ENCODE measurements around the gene RNF130. TPM values are rescaled to one million over a fixed set of nuclear protein-coding genes. Genes with fewer than 3 reads are reported as not detected.

Gene RNF130
- polyA plus RNA-seq, 1 donor: 41.8 TPM

DNA sequence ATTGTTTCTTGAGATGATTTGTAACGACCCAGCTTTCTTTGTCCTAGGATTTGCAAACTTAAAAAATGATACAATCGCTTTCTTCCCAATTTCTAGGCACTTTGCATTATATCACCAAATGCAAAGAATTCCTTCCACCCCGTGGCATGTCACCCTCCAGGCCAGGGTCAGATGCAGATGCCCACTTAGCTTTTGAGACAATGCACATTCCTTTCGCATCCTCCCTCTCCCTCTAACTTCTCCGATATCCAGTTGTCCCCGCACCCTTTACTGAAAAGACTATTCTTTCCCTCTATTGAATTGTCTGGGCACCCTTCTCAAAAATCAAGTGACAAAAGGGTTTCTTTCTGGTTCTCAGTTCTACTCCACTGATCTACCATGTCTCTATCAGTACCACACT lies 17.3 kb downstream of the RNF130 start:
- DNase-seq: no peak

DNA sequence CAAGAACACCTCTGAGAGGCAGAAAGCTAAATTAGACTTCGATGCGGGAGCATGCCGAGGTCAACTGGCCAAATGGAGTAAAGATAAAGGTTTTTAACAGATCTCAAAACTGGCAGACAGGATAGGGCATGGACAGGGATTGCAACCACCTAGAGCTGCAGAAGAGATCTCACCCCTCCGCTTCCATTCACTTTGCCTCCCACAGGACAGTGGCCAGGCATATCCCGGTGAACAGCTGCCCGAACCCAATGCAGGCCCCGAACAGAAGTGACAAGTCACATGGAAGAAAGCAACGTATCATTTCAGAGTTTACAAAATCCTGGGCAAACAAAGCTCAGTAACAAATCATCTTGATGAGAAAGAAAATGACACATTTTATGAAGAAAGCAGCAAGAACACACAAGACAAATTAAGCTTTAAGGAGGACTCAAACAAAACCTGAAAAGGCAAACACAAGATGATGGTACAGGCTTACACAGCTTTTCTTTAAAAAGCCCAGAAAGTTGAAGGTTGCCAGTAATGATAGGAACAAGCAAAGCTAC lies 18.4 kb downstream of the RNF130 start:
- DNase-seq: no peak

DNA sequence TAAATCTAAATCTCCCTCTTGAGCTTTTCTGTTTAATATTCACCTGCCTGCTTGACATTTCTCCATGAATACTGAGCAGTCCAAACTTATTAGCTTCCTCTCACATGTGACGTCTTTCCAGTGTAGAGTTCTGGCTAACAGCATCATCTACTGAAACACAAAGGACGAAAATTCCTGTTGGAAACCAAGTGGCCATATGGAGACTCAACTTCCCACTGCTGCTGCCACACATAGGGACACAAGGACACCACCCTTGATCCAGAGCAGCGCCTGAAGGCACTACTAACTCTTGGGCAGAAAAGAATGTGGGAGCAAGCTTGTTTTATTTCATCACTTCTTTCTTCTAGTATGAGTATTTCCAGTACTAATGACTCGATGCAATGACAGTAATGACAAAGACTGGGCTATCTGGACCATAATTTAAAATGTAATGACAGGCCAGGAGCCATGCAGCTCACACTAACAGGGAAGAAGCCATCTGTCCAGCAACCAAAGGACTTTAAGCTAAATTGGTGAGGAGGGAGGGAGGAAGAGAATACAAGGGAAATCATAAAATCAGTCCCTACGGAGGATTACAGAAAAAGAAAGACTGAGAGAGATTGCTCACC lies 19.2 kb downstream of the RNF130 start:
- no peak for DNase-seq

DNA sequence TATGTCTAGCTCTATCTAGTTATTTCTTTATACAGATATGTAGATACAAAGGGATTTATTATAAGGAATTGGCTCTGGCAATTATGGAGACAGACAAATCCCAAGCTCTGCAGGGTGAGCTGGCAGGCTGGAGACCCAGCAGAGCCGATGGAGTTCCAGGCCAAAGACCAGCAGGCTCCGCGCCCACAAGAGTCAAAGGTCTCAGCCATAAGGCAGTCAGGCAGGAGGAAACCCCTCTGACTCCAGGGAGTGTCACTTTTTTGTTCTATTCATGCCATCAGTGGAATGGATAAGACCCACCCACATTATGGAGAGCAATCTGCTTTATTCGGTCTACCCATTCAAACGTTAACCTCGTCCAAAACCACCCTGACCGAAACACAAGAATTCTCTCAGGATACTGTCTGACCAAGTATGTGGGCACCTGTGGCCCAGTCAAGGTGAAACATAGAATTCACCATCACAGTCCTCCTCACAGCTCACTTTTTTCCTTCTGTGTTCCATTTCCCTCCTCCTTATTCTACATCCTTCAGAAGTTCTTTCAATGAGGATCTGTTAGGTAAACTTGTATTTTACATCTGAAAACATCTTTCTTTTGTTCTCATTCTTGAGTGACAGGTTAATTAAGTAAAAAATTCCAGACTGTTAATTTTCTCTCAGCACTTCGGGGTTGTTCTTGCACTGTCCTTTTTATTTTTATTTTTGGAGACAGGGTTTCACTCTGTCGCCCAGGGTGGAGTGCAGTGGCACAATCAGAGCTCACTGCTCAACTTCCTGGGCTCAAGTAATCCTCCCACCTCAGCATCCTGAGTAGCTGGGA lies 21.2 kb downstream of the RNF130 start:
- DNase-seq: no peak

DNA sequence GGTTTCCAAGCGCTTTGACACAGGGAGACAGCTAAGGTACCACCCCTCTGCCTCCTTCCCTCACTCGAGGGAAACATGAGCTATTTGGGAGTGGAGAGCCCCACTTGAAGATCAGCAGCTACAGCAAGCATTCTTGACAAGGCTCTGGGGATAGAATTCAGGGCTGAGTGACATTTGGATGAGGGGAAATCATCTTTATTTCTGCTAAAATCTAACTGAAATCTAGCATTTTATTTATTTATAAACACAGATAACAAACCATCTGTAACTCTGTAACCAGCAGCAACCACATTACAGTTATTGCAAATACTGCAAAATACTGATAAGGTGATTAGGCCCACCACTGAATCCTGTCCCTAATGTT lies 22.4 kb downstream of the RNF130 start:
- no peak for DNase-seq

DNA sequence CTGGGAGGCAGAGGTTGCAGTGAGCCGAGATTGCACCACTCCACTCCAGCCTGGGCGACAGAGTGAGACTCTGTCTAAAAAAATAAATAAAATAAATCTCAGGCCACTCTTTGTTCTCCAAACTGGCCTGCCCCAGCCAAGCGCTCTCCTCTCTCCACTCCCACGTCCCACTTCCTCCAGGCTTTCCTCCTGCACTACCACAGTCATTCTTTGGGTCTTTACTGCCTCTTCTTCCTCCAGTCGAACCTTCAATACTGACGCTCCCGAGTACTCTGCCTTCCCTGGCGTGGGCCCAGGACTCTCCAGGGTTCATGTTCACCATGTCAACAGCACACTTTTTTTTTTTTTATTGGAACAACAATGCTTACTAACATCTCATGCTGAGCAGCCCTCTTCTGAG lies 23.9 kb downstream of the RNF130 start:
- no peak for DNase-seq

DNA sequence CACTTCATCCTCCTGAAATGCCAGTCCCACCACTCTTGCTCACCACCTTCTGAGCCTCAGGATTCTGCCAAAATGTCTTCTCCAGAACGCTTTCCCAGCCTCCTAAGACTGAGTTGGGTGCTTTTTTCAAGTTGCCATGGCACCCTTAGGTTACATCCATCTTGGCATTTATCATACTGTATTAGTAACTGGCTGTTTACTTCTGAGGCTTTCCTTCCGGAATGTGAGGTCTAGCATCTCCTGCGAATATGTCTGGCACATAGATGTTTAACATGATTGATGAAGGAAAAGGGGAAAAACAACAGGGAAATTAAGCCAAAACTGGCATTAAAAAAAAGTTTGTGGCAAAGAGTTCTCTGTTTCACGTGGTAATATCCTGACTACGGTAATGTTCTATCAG lies 24.9 kb downstream of the RNF130 start:
- DNase-seq: no peak

DNA sequence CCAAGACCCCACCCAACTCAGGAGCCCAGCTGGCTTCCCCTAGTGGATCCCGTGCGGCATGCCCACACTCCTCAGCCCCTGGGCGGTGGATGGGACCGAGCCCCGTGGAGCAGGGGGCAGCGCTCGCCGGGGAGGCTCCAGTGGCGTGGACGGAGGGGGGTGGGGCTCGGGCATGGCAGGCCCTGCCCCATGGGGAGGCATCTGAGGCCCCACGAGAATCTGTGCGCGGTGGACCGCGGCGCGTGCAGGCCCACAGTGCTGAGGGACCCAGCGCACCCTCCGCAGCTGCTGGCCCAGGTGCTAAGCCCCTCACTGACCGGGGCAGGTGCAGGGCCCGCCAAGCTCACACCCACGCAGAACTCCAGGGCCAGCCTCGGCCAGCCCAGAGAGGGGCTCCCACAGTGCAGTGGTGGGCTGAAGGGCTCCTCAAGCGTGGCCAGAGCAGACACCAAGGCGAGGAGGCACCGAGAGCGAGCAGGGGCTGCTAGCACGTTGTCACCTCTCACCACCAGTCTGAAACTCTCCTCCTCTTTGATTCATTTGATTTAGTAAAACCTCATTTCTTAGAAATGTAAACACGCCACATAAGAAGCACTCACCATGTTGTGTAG lies 25.6 kb downstream of the RNF130 start:
- DNase-seq: no peak

DNA sequence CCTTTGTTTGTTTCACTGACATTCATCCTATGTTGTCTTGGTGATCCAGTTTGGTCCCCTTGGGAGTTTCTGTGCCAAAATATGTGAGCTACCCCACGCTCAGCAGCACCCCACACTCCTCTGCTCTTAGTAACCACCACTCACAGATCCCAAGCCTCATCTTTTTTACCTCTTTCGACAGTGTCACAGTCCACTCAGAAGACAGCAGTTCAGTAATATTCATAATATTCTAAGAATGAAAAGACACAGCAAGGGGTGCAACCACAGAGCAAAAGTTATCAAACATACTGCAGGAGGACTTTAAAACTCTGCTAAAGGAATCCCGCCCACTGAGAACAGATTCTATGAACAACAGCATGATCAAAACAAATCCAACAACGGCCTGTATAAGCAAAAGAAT lies 28.2 kb downstream of the RNF130 start:
- DNase-seq: no peak

DNA sequence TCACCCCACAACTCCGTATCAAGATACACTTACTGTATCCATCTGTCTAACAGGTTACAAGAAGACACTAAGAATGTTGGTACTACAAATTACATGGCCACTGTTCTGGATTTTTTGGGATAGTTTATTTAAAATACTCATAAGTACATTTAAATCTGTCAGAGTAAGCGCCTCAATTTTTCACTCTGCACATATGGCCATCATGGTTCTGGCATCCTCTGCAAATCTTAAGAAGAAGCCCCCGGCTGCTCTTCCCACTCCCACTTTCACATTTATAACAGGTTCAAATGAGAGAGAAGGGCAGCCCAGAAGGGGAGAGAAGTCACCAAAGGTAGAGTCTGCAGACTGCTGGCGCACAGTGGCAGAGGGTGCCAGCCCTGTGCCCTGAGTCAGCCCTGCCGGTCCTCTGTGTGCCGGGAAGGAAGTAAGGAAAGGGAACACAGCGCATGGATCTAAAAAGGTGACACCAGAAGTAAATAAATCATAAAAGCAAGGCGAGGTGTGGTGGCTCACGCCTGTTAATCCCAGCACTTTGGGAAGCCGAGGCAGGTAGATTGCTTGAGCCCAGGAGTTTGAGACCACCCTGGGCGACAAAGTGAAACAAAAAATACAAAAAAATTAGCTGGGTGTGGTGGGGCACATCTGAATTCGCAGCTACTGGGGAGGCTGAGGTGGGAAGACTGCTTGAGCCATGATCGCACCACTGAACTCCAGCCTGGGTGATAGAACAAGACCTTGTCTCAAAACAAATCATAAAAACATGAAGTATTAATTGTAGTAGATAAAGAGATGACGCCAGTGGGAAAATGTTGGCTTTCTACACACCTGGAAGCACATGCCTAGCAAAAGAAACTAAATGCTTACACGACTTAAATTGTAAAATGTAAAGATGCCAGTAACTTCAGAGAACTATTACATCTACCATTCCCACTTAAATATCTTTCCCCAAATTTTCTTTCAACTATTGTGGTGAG lies 30.0 kb downstream of the RNF130 start:
- no peak for DNase-seq

DNA sequence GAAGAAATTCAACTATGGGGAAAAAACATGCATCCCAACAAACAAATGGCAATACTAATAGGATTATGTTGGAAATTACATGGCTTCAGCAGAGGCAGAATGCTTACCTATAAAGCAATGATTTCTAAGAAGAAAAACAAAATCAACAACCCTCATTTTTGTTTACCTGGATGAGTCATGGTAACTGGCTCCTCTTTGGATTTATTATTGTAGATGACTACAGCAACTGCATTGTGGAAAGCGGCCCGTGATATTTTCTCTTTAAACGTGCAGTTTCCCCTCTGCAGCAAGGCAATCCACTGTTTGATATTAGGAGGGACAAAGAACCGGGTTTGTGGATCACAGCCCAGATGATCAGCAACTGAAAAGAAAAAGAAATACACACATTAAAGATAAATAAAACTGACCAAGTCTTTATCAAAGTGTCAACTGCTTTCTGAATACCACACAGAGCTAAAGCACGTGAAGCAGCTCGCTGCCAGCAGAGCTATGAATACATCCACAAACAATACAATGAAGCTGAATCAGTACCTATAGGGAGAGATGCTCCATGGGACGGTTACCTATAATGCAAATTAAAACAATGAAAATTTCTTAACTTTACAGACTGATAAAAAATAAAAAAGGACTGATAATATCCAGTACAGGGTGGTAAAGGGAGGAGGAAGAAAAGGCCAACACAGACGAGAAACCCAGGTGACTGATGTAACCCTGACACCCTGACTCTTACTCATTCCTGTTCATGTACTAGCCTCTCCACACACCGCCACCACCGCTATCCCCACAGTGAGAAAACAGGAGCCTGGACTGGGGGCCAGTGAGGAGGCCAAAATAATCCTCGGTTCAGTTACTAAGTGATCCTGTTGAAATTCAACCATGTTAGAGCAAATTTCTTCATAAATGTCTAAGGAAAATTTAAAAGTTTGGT lies 31.0 kb downstream of the RNF130 start:
- DNase-seq: no peak

DNA sequence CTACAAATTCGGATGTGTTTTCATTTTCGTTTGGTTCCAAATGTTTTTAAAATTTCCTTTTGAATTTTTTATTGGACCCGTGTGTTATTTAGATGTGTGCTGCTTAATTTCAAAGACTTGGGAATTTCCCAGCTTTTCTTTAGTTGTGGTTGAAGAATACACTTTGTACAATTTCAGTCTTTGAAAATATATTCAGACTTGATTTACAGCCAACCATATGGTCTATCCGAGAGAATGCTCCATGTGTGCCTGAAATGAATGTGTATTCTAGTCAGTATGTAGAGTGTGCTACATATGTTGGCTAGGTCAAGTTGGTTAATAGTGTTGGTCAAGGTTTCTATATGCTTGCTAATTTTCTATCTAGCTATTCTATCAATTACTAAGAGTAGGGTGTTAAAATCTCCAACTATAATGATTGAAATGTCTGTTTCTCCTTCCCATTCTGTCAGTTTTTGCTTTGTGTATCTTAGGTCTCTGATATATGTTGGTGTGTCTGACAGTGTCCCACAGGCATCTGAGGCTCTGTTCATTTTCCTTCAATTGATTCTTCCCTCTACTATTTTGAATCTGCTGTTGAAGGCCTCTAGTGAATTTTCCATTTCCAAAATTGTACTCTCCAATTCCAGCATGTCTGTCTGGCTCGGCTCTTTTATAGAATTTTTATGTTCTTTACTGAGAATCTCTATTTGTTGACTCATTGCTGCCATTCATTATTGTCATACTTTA lies 36.2 kb downstream of the RNF130 start:
- DNase-seq: no peak

DNA sequence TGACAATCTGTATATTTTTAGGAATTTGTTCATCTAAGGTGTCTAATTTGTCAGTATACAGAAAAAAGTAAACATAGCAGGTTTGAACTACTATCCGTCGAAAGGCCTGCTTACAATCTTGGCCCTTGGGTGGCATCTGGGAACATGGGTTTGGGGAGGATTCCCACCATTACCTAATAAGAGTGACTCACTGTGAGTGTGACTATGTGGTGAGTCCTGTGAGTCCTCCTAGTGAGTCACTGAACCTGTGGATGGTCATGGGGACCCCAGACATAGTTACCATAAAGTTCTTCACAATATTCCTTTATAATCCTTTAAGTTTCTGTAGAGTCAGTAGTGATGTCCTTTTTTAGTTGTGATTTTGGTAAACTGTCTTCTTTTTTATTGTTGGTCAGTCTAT lies 37.0 kb downstream of the RNF130 start:
- no peak for DNase-seq

DNA sequence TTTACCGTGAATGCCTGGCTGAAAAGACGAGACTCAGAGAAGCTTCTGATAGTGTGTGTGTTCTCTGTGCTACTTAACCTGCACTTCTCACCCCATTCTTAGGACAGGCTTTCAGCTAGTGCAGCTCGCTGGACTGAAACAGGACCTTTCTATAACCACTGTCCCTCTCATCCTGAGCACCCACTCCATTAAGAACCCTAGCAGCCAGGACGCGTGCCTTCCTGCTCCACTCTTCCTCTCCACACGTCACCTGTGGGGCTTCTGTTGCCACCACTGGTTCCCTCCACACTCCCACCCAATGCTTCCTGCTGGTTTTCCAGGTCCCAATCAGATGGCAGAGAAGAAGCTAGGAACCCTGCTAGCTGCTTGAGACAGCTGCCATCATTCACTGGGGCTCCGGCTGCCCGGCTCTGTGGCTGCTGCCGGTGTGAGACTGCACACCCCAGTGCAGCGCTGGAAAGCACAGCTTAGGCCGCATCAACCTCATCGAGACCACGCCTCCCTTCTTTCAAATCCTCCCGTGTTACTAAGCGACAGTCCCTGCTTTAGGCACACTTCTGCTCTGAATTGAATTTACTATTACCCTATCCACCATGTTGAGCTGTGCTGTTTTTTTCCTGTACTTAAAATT lies 44.0 kb downstream of the RNF130 start:
- no peak for DNase-seq

DNA sequence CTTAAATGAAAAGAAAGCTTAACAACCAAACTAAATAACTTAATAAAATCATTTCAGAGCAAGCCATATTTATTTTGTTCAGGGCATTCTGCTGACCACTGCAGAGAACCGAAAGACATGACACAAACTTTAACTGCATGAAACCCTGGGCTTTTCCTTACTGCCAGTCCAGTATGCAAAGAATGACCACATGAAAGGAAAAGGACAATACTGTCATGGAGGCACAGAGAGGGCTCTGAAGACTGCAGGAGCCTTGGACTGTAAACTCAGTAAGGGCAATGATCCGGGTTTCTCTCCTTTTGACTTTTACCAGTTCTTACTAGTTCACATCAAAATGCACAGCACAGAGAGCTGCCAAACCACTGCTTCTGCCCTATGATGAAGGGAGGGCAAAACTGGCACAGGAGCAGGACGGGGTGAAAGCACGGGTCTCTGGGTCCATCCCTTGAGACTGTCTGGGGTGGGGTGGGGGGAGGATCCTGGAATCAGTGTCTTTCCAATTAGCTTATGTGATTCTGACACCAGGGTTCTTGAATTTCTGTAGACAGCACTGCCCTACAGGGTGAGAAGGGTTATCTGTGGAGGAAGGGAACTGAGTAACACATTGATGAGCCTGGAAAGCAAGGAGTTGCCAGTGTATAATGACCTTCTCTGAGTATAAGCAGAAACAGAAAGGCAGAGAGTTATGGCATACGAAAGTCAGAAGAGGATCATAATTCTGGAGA lies 44.7 kb downstream of the RNF130 start:
- DNase-seq: no peak

DNA sequence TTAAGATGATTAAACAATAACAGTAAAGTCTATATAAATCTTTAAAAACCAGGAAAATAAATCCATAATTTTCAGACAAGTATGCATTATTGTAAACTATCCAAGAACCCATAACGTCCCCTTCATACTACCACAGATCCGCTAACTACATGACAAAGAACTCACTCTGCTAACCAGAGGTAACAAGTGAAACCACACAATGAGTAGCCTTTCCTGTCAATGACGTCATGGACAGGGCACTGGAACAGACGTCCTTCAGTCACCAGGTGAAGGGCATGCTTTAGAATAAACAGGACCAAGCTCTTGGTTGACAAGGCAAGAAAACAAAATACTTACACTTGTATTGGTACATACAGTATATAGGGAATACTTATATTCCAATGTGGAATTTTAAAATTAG lies 45.2 kb downstream of the RNF130 start:
- no peak for DNase-seq

DNA sequence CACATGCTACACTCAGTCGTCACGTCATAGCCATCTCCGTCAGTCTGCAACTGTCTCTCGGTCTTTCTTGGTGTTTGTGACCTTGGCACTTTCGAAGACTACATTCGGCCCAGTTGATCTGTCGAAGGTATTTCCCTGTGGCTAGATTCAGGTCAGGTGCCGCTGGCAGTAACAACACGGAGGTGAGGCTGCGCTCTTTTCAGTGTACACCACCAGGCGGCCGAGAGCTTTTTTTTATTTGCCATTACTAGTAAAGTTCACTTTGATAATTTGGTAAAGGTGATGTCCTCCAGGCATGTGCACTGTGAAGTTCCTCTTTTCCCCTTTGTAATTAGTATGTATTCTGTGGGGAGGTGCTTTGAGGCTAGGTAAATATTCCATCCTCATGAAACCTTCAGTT lies 49.7 kb downstream of the RNF130 start:
- no peak for DNase-seq

DNA sequence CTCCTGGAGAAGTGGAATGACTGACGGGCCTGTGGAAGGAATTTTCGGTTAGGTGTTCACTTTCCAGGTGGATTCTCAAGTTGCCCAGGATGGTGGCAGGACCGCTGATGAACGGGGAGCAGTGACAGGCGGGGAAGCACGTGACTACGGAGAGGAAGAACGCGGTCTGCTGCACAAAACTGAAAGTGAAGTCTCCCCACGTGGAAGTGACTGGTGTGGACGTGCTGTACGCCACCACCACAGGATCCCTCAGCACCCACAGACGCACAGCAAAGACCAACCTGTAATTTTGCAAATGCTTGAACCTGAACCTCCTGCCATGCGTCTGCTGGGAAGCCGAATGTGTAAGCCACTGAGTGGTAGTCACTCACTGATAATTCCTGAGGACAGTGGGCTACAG lies 51.4 kb downstream of the RNF130 start:
- no peak for DNase-seq

DNA sequence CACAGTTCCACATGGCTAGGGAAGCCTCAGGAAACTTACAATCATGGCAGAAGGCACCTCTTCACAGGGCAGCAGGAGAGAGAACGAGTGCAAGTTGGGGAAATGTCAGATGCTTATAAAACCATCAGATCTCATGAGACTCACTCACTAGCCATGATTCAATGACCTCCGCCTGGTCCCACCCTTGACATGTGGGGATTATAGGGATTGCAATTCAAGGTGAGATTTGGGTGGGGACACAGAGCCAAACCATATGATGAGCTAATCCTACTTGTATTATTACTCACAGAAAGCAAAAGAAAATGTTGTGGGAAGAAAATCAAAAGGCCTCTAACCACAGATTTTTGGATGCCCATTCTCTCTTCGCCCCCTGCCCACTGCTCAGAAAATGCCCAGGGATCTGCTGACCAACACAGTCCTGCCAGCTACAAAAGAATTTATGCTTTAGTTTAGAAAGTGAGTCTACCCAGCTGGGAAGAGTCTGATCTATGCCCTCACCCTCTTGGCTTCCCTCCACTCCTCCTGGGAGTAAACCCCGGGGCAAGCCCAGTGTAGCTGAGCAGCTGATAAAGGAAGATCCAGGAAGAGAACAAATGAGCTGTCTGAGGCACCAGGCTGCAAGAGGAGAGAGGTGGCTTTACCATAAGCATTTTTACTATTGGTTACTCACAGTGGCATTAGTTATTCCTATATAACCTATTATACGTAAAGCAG lies 53.1 kb downstream of the RNF130 start:
- no peak for DNase-seq

Measured in hindlimb muscle (tissue), 1 donor.